ENCODE data around the gene WNT6.

Gene WNT6

DNA sequence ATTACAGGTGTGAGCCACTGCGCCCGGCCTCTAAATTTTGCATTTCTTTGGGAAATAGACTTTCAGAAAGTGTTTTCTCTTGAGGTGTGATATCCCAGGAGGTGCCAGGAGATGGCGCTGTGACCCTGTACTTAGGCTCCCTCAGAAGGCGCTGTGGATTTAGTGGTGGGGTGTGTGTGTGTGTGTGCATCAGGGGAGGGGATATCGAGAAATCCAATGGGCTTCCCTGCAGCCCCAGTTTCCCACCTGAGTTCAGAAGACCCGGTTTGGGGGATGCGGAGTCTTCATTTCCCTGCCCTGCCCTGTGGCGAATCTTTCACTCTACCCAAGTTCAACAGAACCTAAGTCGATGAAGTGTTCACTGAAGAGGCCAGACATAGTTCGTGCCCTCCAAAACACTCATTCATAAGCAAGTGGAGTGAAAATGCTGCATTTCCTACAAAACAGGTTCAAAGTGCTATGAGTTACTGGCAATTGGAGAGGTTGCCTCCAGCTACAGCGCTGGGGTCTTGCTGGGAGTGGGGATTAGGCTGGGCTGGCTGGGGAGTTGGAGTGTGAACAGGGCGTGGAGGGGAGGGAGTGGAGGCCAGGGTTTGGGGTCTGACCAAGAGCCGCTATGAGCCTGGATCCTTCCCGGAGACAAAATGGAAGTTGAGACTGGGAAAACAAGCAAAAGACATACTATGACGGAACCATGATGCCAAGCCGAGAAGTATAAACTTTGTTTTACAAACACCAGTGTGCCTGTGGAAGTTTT, 6.5 kb upstream of the WNT6 start:
- FAIRE-seq, result peak; percentile 97
- TF ChIP-seq POLR2AphosphoS5 (IDR thresholded peaks at IDR 0.05; ENCODE audit: low read depth, low read length) (no peak), TAF1 (IDR thresholded peaks at IDR 0.05; ENCODE audit: borderline replicate concordance, low read depth, low read length) (no peak), POLR2A (IDR thresholded peaks at IDR 0.05; ENCODE audit: low read depth, low read length) (no peak)
- no peak for DNase-seq (ENCODE audit: insufficient read length)

- DNase-seq (ENCODE audit: insufficient read length) (no peak), FAIRE-seq (no peak)
- TF ChIP-seq POLR2A (IDR thresholded peaks at IDR 0.05; ENCODE audit: low read depth, low read length) (no peak), TAF1 (IDR thresholded peaks at IDR 0.05; ENCODE audit: borderline replicate concordance, low read depth, low read length) (no peak), POLR2AphosphoS5 (IDR thresholded peaks at IDR 0.05; ENCODE audit: low read depth, low read length) (no peak)
These were observed 5.8 kb upstream of the WNT6 start for GRCh38 chr2:218853766-218854165.

- TF ChIP-seq POLR2A (IDR thresholded peaks at IDR 0.05; ENCODE audit: low read depth, low read length) (no peak), POLR2AphosphoS5 (IDR thresholded peaks at IDR 0.05; ENCODE audit: low read depth, low read length) (no peak)
- FAIRE-seq (no peak), DNase-seq (ENCODE audit: insufficient read length) (no peak)
These were observed 4.7 kb upstream of the WNT6 start for GRCh38 chr2:218854860-218855259.

- no peak for DNase-seq (ENCODE audit: insufficient read length)
- no peak for FAIRE-seq
- TF ChIP-seq TAF1 (IDR thresholded peaks at IDR 0.05; ENCODE audit: borderline replicate concordance, low read depth, low read length) (no peak), POLR2A (IDR thresholded peaks at IDR 0.05; ENCODE audit: low read depth, low read length) (no peak), POLR2AphosphoS5 (IDR thresholded peaks at IDR 0.05; ENCODE audit: low read depth, low read length) (no peak)
These were observed 4.1 kb upstream of the WNT6 start for GRCh38 chr2:218855305-218856166.

- TF ChIP-seq POLR2A (IDR thresholded peaks at IDR 0.05; ENCODE audit: low read depth, low read length) (no peak), POLR2AphosphoS5 (IDR thresholded peaks at IDR 0.05; ENCODE audit: low read depth, low read length) (no peak), TAF1 (IDR thresholded peaks at IDR 0.05; ENCODE audit: borderline replicate concordance, low read depth, low read length) (no peak)
- DNase-seq (ENCODE audit: insufficient read length) (no peak), FAIRE-seq (no peak)
These were observed 3.3 kb upstream of the WNT6 start for GRCh38 chr2:218856167-218856895.

DNA sequence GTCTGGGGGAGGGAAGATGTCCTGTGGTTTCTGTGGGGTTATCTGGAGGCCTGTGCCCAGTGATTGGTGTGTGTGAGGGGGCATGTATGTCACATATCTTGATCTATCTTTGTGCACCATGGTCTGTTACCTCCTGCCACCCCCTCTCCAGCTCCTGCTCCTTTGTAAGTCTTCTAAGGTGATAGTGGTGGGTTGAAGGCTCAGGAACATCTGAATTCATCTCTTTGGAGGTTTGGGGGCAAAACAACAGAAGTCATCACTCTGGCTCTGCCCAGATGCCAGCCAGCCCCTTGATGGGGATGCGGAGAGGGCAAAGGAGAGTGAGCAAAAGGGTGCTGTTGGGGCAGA, 2.7 kb upstream of the WNT6 start:
- TF ChIP-seq TAF1 (IDR thresholded peaks at IDR 0.05; ENCODE audit: borderline replicate concordance, low read depth, low read length), result no peak
- TF ChIP-seq POLR2A (IDR thresholded peaks at IDR 0.05; ENCODE audit: low read depth, low read length), result no peak
- no peak for TF ChIP-seq POLR2AphosphoS5 (IDR thresholded peaks at IDR 0.05; ENCODE audit: low read depth, low read length)
- FAIRE-seq, result no peak
- DNase-seq (ENCODE audit: insufficient read length), result no peak

- TF ChIP-seq POLR2AphosphoS5 (IDR thresholded peaks at IDR 0.05; ENCODE audit: low read depth, low read length), result no peak
- TF ChIP-seq POLR2A (IDR thresholded peaks at IDR 0.05; ENCODE audit: low read depth, low read length), result no peak
- no peak for TF ChIP-seq TAF1 (IDR thresholded peaks at IDR 0.05; ENCODE audit: borderline replicate concordance, low read depth, low read length)
- FAIRE-seq, result no peak
- no peak for DNase-seq (ENCODE audit: insufficient read length)
These were observed 2.1 kb upstream of the WNT6 start for GRCh38 chr2:218857371-218858137.

DNA sequence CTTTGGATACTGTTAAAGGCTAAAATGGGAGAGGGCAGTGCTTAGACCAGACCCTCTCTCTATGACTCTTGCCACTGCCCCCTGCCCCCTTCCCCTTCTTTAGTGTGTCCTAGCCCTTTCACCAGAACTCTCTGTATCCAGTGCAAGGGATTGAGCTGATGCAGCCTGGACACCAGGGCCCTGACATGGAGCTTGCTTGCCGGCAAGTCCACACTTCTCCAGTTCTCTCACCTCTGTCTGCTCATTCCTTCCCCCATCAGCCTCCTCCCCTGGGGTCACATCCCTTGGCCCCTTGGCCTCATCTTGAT, 1.5 kb upstream of the WNT6 start:
- TF ChIP-seq POLR2A (IDR thresholded peaks at IDR 0.05; ENCODE audit: low read depth, low read length) (no peak), TAF1 (IDR thresholded peaks at IDR 0.05; ENCODE audit: borderline replicate concordance, low read depth, low read length) (no peak), POLR2AphosphoS5 (IDR thresholded peaks at IDR 0.05; ENCODE audit: low read depth, low read length) (no peak)
- DNase-seq (ENCODE audit: insufficient read length), result no peak
- no peak for FAIRE-seq

- no peak for FAIRE-seq
- DNase-seq (ENCODE audit: insufficient read length), result no peak
- TF ChIP-seq POLR2A (IDR thresholded peaks at IDR 0.05; ENCODE audit: low read depth, low read length) (no peak), TAF1 (IDR thresholded peaks at IDR 0.05; ENCODE audit: borderline replicate concordance, low read depth, low read length) (no peak), POLR2AphosphoS5 (IDR thresholded peaks at IDR 0.05; ENCODE audit: low read depth, low read length) (no peak)
These were observed 692 bp upstream of the WNT6 start for GRCh38 chr2:218858671-218859555.
